GM19025 (cell line): ENCODE data around the gene VCAM1.
"Not testable (repeated sequence)": the region's sequence is repeated elsewhere in the genome, so short reads cannot be mapped to it uniquely, and the experiment has no call there.

Experiments
- ATAC-seq: cut with Tn5 transposase; IDR thresholded peaks from one replicate; pipeline ENCODE4 v1.9.1; 2021; ENCODE audit warnings: mild to moderate bottlenecking, low read depth, moderate library complexity; ENCODE audit not compliant: unreplicated experiment

VCAM1 gene, protein sequence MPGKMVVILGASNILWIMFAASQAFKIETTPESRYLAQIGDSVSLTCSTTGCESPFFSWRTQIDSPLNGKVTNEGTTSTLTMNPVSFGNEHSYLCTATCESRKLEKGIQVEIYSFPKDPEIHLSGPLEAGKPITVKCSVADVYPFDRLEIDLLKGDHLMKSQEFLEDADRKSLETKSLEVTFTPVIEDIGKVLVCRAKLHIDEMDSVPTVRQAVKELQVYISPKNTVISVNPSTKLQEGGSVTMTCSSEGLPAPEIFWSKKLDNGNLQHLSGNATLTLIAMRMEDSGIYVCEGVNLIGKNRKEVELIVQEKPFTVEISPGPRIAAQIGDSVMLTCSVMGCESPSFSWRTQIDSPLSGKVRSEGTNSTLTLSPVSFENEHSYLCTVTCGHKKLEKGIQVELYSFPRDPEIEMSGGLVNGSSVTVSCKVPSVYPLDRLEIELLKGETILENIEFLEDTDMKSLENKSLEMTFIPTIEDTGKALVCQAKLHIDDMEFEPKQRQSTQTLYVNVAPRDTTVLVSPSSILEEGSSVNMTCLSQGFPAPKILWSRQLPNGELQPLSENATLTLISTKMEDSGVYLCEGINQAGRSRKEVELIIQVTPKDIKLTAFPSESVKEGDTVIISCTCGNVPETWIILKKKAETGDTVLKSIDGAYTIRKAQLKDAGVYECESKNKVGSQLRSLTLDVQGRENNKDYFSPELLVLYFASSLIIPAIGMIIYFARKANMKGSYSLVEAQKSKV

DNA sequence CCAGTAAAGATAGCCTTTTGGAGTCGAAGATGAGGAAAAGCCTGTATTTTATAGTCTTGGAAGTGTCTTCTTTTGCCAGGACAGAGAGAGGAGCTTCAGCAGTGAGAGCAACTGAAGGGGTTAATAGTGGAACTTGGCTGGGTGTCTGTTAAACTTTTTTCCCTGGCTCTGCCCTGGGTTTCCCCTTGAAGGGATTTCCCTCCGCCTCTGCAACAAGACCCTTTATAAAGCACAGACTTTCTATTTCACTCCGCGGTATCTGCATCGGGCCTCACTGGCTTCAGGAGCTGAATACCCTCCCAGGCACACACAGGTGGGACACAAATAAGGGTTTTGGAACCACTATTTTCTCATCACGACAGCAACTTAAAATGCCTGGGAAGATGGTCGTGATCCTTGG lies at the start of gene VCAM1:
Gene VCAM1, plus strand, starts transcription at position 253 of the 400 bp plus-strand sequence. Its CDS starts 119 bp downstream, at position 372.
- peak; percentile 65 for ATAC-seq

DNA sequence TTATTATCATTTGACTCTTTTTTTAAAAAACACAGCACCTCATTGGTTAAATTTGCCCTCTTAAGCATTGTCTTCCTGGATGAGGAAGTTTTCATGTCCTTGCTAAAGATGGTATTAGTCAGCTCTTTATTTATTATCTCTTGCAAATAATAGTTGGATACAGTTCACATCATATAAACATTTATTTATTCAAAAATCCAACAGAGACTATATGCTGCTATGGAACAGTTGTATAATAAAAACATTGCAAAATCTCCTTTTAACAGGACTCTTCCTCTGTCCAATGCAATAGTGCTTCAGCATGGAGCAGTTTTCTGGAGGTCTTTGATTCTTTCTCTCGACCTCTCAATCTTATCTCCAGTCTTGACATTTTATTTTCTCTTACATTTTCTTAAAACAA lies 49.5 kb upstream of the VCAM1 start:
- no peak for ATAC-seq

DNA sequence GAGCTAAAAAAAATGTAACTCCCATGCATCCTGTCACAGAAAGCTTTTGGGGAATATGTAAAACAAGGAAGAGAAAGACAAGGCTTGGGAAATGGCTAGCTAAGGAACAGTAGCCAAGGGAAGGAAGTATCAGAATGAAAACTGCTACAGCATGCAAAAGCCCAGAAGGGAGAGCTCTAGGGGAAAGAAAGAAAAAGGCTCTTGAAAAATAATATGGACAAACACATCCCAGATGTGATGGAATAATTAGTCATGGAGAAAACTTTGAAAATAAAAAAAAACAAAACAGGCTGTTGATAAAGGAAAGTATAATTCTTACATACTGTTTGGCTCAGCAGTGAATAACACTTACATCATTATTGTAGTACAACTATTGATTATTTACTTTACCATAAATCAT lies 47.9 kb upstream of the VCAM1 start:
- no peak for ATAC-seq

DNA sequence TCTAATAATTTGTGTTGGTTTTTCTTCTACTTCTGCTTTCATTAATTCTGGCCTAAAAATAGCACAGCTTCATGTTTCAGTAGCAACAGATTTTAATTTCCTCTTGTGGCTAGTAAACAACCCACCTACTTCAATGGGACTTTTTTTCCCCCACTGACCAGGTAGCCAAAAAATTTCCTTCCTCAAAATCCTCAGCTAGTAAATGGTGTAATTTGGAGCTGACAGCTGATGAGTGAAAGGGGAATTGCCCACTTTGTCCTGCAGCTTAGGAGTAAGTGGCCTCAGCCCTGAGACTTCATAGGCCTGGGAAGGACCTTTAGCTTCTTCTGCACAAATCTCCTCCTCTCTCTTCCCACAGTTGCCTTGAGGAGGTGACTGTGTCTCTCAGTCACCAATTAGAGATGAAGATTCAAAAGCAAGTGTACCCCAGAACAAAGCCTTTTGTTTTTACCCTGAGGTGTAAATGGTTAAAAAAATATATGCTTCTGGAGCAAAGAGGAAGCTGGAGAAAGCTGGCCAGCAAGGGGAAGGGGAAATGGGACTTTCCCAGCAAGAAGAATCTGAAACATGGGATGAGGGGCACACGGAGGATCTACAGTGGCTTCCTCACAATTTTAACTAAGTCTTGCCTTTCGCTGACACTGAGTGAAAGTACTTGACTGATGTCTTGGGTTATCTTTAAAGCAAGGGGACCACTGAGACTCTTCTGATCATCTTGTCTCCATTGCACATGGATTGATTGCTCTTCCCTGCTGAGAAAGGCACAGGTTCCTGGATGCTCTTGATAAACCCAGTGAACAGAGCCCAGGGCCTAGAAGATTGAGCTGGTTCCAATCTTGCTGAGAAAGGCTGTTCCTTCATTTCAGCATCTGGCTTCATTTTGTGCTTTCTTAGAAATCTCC lies 35.8 kb upstream of the VCAM1 start:
- no peak for ATAC-seq

DNA sequence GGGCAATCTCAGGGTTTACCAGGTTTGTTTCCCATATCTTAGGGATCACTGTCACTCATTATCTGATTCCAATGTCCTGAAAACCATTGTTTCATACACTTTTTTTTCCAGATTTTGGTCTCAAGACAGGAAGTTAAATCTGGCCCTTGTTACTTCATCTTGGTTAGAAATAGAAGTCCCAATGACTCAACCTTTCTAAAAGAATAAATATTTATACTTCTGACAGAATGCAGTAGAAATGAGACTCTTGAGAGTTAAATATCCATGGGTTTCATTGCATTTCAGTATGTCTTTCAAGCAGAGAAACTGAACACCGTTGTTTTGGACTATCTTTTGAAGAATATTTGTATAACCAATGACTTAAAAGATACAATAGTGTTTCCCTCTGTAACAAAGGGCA lies 19.8 kb upstream of the VCAM1 start:
- no peak for ATAC-seq

DNA sequence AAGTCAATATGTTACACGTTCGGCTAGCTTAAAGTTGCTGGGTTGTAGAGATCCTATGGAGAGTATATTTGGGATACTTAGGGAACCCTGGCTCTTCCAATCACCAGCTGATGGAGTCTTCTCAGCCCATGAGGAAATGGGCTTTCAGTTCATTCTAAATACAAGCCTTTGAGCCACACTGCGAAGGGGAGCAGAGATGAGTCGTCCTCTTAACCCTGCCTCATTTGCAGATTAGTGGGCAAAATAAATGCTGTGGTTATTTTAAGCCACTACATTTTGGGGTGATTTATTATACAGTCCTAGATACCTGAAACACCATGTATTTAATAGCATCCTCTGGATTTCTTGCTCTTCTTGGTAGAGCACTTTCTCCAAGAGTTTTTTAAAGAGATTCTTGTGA lies 19.0 kb upstream of the VCAM1 start:
- no peak for ATAC-seq

DNA sequence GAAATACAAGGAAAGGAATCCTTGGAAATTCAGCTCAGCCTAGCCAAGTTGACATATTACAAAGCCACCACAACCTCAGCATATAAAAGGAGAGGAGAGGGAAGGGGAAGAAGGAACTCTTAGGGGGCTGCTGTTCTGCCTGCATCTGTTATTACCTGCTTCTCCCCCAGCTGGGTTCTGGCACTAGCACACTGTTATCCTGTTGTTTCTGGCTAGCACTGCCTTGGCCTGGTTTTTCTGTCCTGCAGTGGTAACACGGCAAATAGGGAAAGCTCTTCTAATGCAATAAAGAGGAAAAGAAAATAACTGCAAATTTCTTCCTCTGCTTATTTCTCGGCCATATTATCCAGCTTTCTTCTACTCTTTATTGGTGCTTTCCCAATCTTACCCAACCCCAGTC lies 16.5 kb upstream of the VCAM1 start:
- no peak for ATAC-seq

DNA sequence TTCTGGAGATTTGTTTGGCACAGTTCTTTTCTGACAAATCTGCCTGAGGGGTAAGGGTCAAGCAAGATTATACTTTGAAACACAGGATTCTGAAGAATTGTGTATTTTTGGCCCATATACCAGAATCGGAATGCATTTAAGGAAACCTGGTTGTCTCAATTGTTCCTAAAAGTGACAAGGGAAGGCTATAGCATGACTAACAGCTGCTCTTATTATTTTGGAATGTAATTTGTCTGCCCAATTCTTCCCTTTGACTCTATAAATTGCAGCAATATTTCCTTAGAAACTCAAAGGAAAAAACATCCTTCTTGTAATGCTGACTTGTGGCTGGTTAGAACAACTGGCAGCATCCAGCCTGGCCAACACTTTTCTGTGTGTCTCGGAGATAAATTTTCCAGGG lies 15.8 kb upstream of the VCAM1 start:
- ATAC-seq, result no peak

DNA sequence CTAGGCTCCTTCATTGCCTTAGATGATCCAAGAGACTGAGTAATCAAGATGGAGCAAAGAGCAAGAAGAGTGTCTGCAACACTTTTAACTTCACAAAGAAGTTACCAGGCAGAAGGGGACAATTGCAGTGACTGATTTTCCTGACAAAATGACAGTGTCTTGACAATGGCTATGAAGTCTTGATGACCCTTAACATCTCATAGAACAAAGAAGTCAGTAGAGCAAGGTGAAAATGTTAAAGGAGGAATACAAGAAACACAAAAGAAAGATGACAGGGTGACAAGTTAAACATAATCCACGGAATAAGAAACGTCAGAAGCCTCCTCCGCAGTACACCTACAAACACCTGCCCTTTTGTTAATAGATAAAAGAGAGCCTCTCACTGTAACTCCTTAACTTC lies 15.1 kb upstream of the VCAM1 start:
- no peak for ATAC-seq

DNA sequence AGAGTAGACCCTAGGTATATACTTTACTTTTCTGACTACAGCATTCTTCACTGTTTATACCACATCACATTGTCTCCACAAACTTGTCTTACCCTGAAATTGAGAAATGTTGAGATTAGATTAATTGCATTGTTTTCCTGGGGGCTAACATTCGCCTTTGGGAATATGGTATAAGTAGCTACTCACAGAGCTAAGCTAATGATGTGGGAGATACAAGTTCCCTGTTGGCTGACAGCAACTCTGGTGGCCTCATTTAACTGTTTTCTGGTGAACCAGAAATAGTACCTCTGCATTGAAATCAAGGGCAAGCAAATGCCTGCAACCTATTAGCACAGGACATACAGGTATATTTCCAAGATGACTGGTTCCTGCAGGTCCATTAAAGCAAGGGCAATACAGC lies 13.2 kb upstream of the VCAM1 start:
- no peak for ATAC-seq

DNA sequence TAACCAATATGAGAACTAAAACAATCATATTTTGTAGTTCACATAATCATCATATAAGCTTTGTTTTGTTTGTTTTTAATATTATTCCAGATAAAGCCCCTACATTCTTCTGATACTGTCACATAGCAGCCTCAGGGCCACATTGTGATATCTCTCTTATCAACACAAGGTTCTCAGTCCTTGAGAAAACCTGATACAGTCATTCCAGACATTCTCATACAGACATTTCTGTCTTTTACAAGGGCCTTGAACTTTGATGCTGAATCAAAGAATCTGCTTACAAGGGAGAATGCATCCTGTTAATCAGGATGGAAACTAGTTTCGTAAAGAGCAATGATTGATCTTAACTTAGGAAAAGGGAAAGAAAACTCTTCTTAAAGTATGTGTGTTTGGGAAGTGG lies 12.7 kb upstream of the VCAM1 start:
- ATAC-seq, result no peak

DNA sequence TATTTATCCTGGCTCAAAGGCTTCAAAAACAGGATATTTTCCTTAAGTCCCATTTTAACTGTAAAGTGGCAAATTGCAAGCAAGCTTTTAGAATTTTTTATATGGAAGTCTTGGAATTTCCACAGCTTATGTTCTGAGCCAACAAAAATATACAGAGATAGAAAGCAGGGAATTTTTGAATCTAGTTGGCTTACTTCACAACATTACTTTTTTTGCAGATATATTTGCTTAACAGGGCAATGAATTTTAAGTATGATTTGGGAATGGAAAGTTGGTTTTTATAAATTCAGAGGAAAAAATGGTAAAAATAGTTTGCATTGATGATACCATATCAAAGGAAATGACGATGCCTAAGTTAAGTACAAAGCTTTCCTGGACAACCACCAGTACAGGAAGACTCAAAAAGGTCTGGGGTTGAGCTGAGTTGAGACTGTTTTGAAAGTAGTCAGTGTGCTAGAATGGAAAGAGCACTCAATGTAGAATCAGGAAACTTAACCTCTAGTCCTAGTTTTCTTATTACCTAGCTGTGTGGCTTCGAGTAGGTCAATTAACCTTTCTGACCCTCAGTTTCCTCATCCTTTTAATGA lies 11.0 kb upstream of the VCAM1 start:
- no peak for ATAC-seq

DNA sequence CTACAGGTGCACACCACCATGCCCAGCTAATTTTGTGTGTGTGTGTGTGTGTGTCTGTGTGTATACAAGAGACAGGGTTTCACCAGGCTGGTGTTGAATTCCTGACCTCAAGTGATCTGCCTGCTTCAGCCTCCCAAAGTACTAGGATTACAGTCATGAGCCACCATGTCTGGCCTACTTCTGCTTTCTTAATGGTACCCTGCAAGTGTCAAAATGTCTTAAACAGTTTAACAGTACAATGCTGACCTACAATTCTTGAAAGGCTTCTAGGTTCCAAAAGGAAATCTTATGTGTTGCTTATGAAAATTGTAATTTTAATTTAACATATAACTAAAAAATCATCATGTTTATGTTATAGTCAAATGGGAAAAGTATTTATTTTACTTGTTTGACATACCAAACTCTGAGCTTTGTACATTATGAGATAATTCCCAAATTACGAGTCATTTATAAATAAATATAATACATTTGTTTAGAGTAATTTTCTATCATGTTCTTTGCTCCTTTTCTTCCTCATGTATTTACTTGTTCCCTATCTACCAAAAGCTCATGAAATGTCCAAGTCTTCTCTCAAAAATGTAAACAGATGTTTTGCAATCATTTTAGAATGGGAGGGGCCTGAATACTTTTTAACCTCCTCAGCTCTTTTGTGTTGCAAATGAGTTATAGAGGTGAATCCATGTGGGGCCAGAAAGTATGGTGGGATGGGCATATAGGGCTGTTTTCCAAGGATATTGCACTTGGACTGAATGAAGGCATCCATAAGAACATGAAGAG lies 8.4 kb upstream of the VCAM1 start:
- ATAC-seq, result no peak

DNA sequence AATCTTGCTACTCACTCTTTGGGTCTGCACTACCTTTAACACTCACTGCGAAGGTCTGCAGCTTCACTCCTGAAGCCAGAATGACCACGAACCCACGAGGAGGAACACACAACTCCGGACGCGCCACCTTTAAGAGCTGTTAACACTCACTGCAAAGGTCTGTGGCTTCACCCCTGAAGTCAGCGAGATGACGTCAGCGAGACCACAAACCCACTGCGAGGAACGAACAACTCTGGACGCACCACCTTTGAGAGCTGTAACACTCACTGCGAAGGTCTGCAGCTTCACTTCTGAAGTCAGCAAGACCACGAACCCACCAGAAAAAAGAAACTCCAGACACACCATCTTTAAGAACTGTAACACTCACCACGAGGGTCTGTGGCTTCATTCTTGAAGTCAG lies 6.5 kb upstream of the VCAM1 start:
- not testable (repeated sequence) for ATAC-seq

DNA sequence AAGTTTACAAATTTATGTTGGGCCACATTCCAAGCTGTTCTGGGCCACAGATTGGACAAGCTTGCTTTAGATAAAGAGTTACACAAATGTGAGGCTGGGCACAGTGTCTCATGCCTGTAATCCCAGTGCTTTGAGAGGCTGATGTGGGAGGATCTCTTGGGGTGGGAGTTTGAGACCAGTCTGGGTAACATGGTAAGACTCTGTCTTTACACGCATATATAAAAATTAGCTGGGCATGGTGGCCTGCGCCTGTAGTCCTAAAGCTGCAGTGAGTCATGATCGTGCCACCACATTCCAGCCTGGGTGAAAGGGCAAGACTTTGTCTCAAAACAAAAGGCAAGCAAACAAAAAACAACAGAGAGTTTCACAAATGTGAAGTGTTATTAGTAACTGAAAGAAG lies 5.9 kb upstream of the VCAM1 start:
- ATAC-seq, result no peak

DNA sequence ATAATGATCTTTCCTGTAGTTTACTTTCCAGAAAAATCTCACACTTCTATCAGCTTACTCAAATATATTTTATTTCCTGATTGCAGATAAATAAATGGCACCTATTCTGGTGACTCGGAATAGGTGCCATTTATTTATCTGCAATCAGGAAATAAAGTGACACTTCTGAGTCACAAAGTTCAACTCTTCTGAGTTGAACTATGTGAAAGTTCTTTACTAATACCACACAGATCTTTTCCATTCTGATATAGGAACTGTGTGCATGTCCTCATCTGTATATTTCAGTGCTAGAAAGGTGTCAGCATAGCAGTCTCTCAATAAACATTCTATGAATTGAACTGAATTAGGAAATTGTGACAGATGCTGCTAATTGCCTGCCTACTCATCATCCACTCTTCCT lies 4.9 kb upstream of the VCAM1 start:
- no peak for ATAC-seq

DNA sequence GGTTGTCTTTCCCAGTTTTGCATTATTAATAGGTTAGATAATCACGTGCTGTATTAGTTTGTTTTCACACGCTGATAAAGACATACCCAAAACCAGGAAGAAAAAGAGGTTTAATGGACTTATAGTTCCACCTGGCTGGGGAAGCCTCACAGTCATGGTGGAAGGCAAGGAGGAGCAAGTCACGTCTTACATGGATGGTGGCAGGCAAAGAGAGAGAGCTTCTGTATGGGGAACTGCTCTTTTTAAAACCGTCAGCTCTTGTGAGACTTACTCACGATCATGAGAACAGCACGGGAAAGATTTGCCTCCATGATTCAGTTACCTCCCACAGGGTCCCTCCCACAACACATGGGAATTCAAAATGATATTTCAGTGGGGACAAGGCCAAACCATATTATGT lies 2.3 kb upstream of the VCAM1 start:
- no peak for ATAC-seq

DNA sequence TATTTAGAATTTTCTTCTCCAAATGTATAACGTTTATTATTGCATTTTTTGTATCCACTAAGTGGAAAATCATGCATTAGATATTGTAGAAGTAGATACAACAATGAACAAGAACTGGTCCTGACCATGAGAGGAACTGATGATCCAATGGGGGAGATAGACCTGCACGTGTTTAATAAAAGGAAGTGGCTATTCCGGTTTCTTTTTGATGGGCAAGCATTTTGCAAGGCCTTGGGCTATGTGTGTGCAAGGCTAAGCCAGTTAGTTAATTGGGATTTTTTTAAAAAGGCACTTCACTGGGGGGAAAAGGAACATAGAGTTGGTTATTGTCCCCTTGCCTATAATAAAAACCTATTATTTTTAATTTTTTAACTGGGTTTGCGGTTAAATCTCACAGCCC lies 961 bp upstream of the VCAM1 start:
- no peak for ATAC-seq

DNA sequence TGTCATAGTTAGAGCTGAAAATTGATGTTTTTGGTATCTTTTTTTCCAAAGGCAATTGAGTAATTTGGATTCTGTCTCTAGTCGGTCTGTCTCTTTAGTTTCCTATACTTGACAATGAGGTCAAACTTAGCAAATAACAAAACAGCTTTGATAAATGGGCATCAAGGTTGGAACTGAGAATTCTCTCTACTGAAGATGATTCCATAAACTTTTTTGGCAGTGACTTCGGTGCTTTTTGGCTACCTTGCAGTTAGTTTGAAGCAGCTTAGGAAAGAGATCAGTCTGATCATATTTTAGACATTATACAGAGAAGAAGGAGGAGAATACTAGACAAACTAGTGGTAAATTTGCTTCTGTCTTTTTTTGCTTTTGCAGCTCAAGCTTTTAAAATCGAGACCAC lies 559 bp downstream of the VCAM1 start:
- no peak for ATAC-seq

DNA sequence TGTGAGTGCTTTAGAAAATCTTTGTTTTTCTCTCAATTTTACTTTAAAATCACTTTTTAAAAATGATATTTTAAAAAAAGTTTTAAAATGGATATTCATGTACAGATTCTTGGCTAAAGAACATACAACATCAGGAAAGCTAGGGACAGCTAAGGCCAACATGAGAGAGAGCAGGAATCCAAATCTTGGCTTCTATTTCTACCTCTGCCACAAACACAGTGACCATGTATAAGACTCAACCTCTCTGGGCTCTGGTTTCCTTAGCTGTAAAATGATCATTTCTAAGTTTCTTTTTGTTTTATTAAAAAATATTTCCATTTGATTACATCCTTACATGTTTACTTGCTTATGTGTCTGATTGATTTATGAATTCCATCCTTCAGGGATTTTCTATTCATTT lies 1.2 kb downstream of the VCAM1 start:
- no peak for ATAC-seq
